ENCODE results near the gene EPB41.
"Not testable (repeated sequence)": the region's sequence is repeated elsewhere in the genome, so short reads cannot be mapped to it uniquely, and the experiment has no call there.

EPB41 gene

GRCh38 chr1:29112705-29113412 is 198.5 kb downstream of the EPB41 start:
- DNase-seq (ENCODE audit: low read depth), result no peak

DNA sequence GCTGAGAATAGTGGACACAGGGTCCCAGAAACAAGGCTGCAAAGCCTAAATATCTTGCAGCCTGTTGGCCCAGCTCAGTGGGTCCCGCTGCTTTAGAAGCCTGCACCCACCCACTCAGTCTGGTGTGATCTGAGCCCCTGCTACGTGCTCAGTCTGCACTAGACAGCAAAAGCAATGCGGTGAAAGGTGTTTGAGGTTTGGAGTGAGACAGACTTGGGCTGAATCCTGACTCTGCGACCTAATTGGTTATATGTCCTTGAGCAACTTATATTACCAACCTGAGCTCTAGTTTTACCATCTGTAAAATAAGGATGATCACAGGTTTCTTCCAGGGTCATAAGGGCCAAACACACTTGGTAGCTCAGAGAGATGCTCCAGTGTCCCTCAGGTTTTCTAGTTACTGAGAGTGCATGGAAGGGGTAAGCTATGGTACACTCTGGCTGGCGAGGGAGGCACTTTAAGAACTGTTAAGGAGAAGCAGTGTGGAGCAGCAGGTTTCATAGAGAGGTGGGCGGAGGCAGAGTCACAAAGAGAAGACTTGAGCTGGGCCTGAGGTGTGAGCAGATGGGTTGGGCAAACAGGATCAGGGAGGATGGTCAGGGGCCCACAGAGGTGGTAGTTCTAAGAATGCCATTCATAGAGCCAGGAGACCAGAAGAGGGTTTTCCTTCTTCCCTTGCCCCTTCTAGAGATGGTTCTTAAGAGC is 199.2 kb downstream of the EPB41 start:
- no peak for DNase-seq (ENCODE audit: low read depth)

DNA sequence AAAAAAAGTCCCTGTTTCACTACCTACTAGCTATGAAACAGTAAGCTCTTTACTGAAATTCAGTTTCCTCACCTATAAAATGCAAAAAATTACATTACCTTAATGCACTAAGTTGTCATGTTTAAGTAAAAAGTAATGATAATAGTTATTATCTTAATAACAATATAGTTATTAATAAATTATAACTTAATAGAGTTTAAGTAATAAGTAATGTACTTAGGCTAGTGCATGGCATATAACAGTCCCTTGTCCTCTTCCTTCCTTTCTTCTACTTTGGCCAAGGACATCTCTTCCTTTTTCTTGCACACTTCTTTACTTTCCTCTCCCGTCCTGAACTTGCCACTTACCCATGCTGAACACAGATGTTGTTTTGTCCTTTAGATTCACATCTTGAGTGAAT is 200.3 kb downstream of the EPB41 start:
- no peak for DNase-seq (ENCODE audit: low read depth)

GRCh38 chr1:29117381-29117780 is 203.0 kb downstream of the EPB41 start:
- no peak for DNase-seq (ENCODE audit: low read depth)

GRCh38 chr1:29119121-29119929 is 205.0 kb downstream of the EPB41 start:
- no peak for DNase-seq (ENCODE audit: low read depth)

DNA sequence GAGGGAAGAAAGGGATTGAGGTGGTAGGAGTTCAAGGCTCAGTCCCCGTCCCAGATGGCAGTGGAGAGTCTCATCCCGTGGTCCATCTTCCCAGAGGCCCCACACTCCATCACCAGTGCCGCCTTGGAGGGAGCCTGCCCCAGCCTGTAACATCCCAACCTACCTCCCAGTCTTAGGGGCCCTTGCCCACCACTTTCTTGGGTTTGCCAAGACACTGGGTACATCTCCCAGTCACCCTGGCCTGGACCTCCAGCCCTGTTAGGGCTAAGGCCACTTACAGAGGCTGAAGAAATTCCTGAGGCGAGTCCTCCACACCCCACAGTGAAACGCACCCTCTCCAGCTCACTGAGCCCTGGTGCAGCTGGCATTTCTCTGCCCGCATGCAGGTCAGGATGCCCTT is 206.0 kb downstream of the EPB41 start:
- no peak for DNase-seq (ENCODE audit: low read depth)

GRCh38 chr1:29120947-29121485 is 206.6 kb downstream of the EPB41 start:
- peak; percentile 29 for DNase-seq (ENCODE audit: low read depth)

DNA sequence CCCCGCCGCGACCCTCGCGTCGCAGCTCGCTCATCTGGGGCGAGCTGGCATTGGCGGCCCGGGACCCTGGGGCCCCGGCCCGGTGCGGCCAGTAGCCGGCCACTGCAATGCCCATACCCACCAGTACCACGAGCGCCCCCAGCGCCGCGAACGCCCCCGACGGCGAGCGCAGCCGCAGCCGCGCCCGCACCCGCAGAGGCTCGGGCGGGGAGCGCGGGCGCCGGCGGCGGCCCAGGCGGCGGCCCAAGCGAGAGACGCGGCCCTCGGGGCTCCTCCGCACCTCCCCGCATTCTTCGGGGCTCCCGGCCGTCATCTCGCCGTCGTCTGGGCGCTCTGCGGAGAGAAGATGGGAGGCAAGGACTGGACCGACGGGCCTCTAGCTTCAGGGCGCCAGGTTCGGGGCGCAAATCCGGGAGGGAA is 207.2 kb downstream of the EPB41 start:
- no peak for DNase-seq (ENCODE audit: low read depth)

- DNase-seq (ENCODE audit: low read depth), result no peak
Observed at GRCh38 chr1:29121936-29122681, 207.7 kb downstream of the EPB41 start.

- no peak for DNase-seq (ENCODE audit: low read depth)
Observed at GRCh38 chr1:29122682-29123052, 208.3 kb downstream of the EPB41 start.

DNA sequence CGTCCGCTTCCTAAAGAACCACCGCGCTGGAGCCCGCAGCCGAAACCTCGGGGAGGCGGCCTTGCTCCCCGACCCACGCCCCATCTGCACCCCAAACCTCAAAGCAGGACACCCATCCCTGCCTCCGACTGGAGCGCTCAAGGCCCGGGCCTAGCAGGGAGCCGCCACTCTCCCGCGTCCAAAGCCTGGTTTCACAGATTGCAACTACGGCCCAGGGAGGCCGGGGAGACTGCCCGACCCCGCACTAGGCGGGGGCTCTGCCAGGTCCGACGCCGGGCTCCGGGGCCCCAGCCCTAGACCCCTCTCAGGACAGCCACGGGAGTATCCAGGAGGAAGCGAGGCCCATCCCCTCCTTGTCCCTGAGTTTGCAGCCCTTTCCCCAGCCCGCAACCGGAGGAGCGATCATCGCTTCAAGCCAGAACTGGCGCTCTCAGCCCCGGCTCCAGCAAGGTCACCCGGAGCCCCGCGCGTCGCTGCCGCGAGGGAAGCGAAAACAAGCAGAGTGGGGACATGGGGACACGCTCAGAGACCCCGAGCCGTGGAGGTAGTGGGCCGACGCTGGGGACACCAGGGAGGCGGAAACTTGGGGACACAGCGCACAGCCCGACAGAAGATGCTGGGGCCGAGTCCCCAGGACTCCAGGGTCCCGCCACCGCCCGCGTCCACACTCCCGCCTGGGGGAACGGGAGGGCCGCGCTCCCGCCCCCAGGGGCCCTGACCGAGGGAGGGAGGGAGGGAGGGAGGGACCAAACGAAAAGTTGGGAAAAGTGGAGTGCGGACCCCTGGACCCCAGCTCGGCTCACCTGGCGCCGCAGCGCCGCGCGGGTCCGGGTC is 208.9 kb downstream of the EPB41 start:
- DNase-seq (ENCODE audit: low read depth), result no peak

- no peak for DNase-seq (ENCODE audit: low read depth)
Observed at GRCh38 chr1:29123887-29124365, 209.6 kb downstream of the EPB41 start, which contains the start of gene TMEM200B. TSS of gene TMEM200B (minus strand) at chr1:29123903. CDS start at chr1:29121828, 2,075 bp downstream.

DNA sequence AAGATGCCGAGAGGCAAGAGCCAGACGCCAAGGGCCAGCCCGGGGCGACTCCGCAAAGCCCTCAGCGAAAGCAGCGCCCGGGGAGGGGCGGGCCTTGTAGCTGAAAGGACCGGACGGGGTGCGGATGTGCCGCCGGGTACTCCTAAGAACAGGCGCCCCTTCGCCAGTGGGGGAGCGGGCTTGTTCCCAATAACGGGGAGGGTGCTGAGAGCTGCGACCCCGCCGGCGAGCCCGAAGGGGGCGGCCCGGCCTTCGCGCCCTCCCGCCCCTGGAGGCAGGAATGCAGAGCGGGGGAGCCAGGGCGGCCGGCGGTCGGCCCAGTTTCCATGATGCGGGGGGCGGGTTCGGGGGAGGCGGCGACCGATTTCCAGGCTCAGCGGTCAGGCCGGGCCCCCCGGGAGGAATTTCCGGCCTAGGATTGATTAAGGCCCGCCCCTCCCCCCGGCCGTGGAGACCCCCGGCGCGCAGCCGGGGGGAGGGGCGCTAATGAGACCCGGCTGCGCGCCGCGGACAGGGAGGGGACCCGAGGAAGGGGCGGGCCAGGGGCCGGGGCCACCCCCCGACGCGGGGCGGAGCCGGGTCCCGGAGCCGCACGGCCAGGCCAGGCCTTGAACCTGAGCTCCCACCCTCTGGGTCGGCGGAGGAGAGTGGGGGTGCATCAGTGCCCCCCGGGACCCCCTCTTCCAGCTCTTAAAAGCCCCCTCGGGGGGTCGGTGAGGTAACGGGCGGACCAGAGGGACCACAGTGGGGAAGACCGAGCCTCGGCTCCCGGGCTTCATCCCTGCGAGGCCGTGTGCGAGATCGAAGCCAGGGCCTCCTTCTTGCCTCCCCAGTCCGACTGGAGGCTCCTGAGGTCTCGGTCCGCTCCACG is 210.2 kb downstream of the EPB41 start:
- peak; percentile 23 for DNase-seq (ENCODE audit: low read depth)

GRCh38 chr1:29125237-29125641 is 210.9 kb downstream of the EPB41 start:
- no peak for DNase-seq (ENCODE audit: low read depth)

DNA sequence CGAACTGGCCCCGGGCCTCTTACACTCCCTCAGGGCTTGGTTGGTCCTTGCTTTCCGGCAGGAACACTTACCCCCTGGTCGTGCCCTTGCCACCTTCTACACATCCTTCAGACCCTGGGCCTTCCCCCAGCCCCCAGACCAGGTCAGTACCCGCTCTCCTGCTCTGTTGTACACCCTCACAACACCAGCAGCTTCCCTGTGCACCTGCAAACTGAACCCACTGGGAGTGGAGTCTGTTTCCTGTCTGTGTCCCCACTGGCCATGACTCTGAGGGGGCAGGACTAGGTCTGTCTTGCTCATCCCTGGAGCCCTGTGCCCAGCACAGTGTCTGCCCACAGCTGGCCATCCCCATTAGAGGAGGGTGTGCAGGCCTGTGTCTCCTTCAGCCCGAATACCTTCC is 211.4 kb downstream of the EPB41 start:
- no peak for DNase-seq (ENCODE audit: low read depth)

DNA sequence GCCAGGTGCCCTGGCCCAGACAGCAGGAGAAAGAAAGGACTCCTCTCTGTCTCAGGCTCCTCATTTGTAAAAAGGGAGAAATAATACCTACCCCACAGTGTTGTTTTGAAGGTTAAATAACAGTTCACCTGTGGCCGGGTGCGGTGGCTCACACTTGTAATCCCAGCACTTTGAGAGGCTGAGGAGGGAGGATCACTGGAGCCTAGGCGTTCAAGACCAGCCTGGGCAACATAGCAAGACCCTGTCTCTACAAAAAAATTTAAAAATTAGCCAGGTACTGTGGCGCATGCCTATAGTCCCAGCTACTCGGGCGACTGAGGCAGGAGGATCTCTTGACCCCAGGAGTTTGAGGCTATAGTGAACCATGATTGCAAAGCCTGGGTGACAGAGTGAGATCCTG is 211.8 kb downstream of the EPB41 start:
- no peak for DNase-seq (ENCODE audit: low read depth)

- no peak for DNase-seq (ENCODE audit: low read depth)
Observed at GRCh38 chr1:29128739-29129138, 214.4 kb downstream of the EPB41 start.

DNA sequence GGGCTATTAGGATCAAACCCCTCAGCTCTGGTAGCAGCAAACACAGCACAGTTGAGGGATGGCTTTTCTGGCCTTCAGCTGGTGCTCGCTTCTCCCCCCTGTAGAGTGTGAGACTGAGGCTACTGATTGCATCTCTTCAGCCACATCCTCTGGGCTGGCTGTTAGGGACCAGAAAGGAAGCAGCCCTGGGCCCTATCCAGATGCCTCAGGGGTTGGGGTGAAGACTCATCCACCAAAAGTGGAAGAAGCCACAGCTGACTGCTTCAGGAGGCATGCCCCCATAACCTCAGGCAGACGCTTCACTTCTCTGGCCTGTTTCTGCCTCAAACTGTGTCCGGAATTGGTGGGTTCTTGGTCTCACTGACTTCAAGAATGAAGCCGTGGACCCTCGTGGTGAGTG is 215.5 kb downstream of the EPB41 start:
- DNase-seq (ENCODE audit: low read depth), result no peak

- not testable (repeated sequence) for DNase-seq (ENCODE audit: low read depth)
Observed at GRCh38 chr1:29131056-29131455, 216.7 kb downstream of the EPB41 start.

Data from activated T-helper 1 cell treated with Interleukin-2 at 50 U/mL for 16 hours (primary cell).